GM12874 (cell line): ENCODE results near the gene MYL3.

ENCODE experiments used
- TF ChIP-seq, protein P1 (sequence below): IDR thresholded peaks from 2 replicates; pipeline ENCODE4 v1.5.1; 2011; ENCODE audit warnings: low read depth, mild to moderate bottlenecking, control low read depth, low read length, moderate library complexity; ENCODE audit not compliant: insufficient read depth

The MYL3 gene

GRCh38 chr3:46863261-46863782 is at the start of gene MYL3:
TSS of gene MYL3 (minus strand) at chr3:46863444. CDS start at chr3:46863390, 54 bp downstream.
- TF ChIP-seq, protein P1, sequence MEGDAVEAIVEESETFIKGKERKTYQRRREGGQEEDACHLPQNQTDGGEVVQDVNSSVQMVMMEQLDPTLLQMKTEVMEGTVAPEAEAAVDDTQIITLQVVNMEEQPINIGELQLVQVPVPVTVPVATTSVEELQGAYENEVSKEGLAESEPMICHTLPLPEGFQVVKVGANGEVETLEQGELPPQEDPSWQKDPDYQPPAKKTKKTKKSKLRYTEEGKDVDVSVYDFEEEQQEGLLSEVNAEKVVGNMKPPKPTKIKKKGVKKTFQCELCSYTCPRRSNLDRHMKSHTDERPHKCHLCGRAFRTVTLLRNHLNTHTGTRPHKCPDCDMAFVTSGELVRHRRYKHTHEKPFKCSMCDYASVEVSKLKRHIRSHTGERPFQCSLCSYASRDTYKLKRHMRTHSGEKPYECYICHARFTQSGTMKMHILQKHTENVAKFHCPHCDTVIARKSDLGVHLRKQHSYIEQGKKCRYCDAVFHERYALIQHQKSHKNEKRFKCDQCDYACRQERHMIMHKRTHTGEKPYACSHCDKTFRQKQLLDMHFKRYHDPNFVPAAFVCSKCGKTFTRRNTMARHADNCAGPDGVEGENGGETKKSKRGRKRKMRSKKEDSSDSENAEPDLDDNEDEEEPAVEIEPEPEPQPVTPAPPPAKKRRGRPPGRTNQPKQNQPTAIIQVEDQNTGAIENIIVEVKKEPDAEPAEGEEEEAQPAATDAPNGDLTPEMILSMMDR, result no peak

DNA sequence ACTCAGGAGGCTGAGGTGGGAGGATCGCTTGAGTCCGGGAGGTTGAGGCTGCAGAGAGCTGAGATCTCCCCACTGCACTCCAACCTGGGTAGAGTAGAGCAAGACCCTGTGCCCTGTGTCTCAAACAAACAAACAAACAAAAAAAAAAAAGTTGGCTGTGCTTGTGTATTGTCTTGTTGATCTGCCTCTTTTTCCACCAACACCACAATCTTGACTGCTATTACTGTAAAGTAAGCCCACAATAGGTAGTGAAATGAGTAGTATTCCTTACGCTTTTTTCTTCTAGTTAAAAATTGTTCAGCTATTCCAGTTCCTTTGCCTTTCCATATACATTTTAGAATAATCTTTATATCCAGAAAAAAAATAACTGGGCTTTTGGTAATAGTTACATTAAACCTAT is 49.7 kb upstream of the MYL3 start:
- TF ChIP-seq, protein P1, result no peak

DNA sequence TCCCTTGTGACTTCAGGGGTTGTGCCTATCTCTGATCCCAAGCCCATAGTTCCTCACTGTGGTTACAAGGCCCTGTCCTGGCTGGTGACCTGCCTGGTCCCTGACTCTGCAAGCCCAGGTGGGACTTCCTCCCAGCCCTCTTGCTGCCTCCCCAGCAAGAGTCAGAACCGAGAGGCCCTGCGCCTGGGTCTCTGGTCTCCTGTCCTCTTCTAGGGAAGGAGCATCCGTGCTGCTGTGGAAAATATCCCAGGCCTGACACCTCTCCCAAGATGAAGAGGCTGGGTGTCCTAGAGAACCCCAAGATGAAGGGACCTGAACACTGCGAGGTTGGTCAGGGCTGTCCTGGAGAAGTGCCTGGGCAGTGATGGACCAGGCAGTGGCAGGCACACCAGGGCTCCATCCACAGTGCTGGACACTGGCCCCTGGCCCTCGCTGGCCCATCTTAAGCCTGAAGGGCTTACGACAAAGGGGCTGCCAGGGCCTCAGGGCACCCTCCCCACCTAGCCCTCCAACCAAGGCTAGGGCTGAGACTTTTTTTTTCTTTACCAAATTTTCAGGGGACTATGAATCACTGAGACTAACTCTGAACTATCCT is 47.0 kb upstream of the MYL3 start:
- TF ChIP-seq, protein P1, result no peak

GRCh38 chr3:46909535-46910161 is 46.4 kb upstream of the MYL3 start:
- TF ChIP-seq, protein P1, result peak; percentile 85

DNA sequence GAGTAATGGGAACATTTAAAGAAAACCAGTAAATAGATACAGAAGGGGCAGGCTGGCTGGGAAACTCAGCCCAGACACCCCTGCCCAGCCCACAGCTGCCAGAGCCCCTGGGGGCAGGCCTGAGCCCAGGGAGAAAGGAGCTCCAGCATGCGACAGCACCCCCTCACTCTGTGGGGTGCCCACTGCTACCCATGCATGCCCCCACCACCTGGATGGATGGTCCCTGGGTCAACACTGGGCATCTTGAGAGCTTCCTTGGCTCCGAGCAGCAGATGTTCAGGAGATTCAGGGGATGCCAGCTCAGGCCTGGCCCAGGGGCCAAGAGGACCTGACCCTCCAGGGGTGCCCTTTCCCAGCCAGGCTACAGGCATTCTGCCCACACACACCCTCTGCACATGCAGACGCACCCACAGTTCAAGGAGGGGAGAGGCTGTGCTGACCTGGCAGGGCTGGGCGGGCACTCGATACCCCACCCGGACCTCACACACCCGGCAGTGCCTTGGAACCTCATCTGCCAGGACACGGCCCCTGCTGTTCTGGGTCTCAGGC is 45.8 kb upstream of the MYL3 start:
- TF ChIP-seq, protein P1, result no peak

DNA sequence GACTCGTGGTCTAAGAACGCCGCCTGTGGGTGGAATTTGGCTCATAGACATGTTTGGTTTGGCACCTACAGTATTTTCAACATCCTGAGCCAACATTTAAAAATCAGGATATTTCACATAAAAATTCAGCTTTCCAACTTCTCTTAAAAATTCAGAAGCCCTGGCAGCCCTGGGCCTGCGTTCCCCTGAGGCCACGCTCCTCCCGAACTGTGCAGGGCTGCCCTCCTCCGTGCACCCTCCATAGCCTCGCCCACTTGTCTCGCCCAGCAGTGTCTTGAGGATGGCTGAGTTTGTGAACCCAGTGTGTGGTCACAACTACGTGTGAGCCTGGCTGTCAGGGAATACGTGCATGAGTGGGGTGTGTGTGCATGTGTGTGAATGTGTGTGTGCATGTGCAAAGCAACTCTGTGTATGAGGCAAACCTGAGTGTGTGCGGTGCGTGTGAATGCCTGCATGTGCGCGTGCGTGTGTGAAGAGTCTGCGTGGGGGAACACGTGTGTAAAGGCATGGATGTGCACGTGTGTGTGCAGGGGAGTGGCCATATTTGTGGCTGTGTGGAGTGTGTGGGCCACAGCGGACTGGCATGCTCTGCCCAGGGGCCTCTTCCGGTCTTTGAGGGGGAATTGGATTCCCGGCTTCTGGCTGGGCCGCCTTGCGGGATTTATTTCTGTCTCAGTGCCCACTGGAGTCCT is 45.2 kb upstream of the MYL3 start:
- TF ChIP-seq, protein P1, result no peak

DNA sequence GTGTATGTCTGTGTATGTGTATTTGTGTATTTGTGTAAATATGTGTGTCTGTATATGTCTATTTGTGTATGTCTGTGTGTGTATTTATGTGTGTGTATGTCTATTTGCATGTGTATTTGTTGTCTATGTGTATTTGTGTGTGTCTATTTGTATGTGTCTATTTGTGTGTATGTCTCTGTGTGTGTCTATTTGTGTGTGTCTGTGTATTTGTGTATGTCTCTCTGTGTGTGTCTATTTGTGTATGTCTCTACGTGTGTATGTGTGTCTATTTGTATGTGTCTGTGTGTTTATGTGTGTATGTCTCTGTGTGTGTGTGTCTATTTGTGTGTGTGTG is 44.7 kb upstream of the MYL3 start:
- TF ChIP-seq, protein P1, result no peak
